IgD-negative memory B cell (primary cell): ENCODE data around the gene ZNRF3. TPM values are rescaled to one million over a fixed set of nuclear protein-coding genes. Genes with fewer than 3 reads are reported as not detected.
"Not testable (repeated sequence)": the region's sequence is repeated elsewhere in the genome, so short reads cannot be mapped to it uniquely, and the experiment has no call there.

ENCODE experiments used
- H3K27ac Mint-ChIP-seq, 3 donors: one replicate each; pipeline ENCODE4 v1.8.0; 2020 to 2022; ENCODE audit warnings: mild to moderate bottlenecking in 3 of 3, mixed read lengths in 3 of 3, moderate library complexity in 1 of 3
- H3K27me3 Mint-ChIP-seq: one replicate; pipeline ENCODE4 v1.8.0; 2021; ENCODE audit warnings: mixed read lengths
- H3K36me3 Mint-ChIP-seq: one replicate; pipeline ENCODE4 v1.8.0; 2020; ENCODE audit warnings: mild to moderate bottlenecking, mixed read lengths
- H3K4me1 Mint-ChIP-seq, 3 donors: one replicate each; pipeline ENCODE4 v1.8.0; 2020 to 2022; ENCODE audit warnings: mixed read lengths in 3 of 3, mild to moderate bottlenecking in 1 of 3
- H3K4me3 Mint-ChIP-seq, 4 donors: one replicate each; pipeline ENCODE4 v1.8.0; 2020 to 2022; ENCODE audit warnings: mild to moderate bottlenecking in 4 of 4, mixed read lengths in 4 of 4, moderate library complexity in 3 of 4
- H3K9me3 Mint-ChIP-seq, 3 donors: one replicate each; pipeline ENCODE4 v1.8.0; 2020 to 2021; ENCODE audit warnings: mixed read lengths in 3 of 3, mild to moderate bottlenecking in 1 of 3
- polyA plus RNA-seq: library from polyadenylated mRNA; unstranded; fragments of 300-500 nt; fragmentation: Illumina TruSeq; gene quantifications from one replicate; pipeline ENCODE4 v1.2.3, GENCODE V29; 2021

Gene ZNRF3
- polyA plus RNA-seq, 1 donor from 2014 or later = 0.16 TPM

GRCh38 chr22:28942801-28943500 is 59.6 kb downstream of the ZNRF3 start:
- H3K36me3 Mint-ChIP-seq = peaks cover 10% of the 10 kb centered on the region
- peaks cover 11% of the 10 kb centered on the region for H3K27me3 Mint-ChIP-seq
- peaks cover 10 to 20% (median 11%) of the 10 kb centered on the region in 3 donors for H3K9me3 Mint-ChIP-seq
- H3K27ac Mint-ChIP-seq = no peak overlapping the region
- peaks cover 0 to 3% (median 0%) of the 10 kb centered on the region in 3 donors for H3K4me1 Mint-ChIP-seq
- no peak overlapping the region for H3K4me3 Mint-ChIP-seq

GRCh38 chr22:28943501-28943879 is 60.1 kb downstream of the ZNRF3 start:
- Mint-ChIP-seq H3K4me1 (peaks cover 0 to 3% (median 0%) of the 10 kb centered on the region in 3 donors), H3K36me3 (peaks cover 10% of the 10 kb centered on the region), H3K27me3 (peaks cover 11% of the 10 kb centered on the region), H3K9me3 (peaks cover 10 to 20% (median 12%) of the 10 kb centered on the region in 3 donors), H3K4me3 (no peak overlapping the region), H3K27ac (no peak overlapping the region)

GRCh38 chr22:28947125-28947524 is 63.8 kb downstream of the ZNRF3 start:
- H3K36me3 Mint-ChIP-seq = peaks cover 12% of the 10 kb centered on the region
- peaks cover 14% of the 10 kb centered on the region for H3K27me3 Mint-ChIP-seq
- H3K9me3 Mint-ChIP-seq = peaks cover 10 to 20% (median 12%) of the 10 kb centered on the region in 3 donors
- H3K4me3 Mint-ChIP-seq = no peak overlapping the region
- H3K27ac Mint-ChIP-seq = no peak overlapping the region
- peaks cover 2 to 13% (median 8%) of the 10 kb centered on the region in 3 donors for H3K4me1 Mint-ChIP-seq

GRCh38 chr22:28948424-28948823 is 65.1 kb downstream of the ZNRF3 start:
- Mint-ChIP-seq H3K27me3 (peaks cover 17% of the 10 kb centered on the region), H3K4me1 (peaks cover 2 to 11% (median 8%) of the 10 kb centered on the region in 3 donors), H3K4me3 (no peak overlapping the region), H3K27ac (no peak overlapping the region), H3K9me3 (peaks cover 10 to 20% (median 12%) of the 10 kb centered on the region in 3 donors), H3K36me3 (peaks cover 12% of the 10 kb centered on the region)

GRCh38 chr22:28948860-28949551 is 65.6 kb downstream of the ZNRF3 start:
- not testable (repeated sequence) for H3K4me3 Mint-ChIP-seq, H3K27ac Mint-ChIP-seq
- peaks cover 17% of the 10 kb centered on the region for H3K27me3 Mint-ChIP-seq
- H3K36me3 Mint-ChIP-seq = peaks cover 12% of the 10 kb centered on the region
- H3K9me3 Mint-ChIP-seq = peaks cover 10 to 20% (median 12%) of the 10 kb centered on the region in 3 donors
- H3K4me1 Mint-ChIP-seq = peaks cover 2 to 11% (median 8%) of the 10 kb centered on the region in 3 donors

- peaks cover 15% of the 10 kb centered on the region for H3K27me3 Mint-ChIP-seq
- H3K4me3 Mint-ChIP-seq = no peak overlapping the region
- H3K4me1 Mint-ChIP-seq = peaks cover 2 to 11% (median 8%) of the 10 kb centered on the region in 3 donors
- no peak overlapping the region for H3K27ac Mint-ChIP-seq
- H3K36me3 Mint-ChIP-seq = peaks cover 12% of the 10 kb centered on the region
- peaks cover 10 to 20% (median 12%) of the 10 kb centered on the region in 3 donors for H3K9me3 Mint-ChIP-seq
These were observed 66.4 kb downstream of the ZNRF3 start for GRCh38 chr22:28949788-28950187.

GRCh38 chr22:28950617-28951411 is 67.4 kb downstream of the ZNRF3 start:
- peaks cover 10 to 18% (median 12%) of the 10 kb centered on the region in 3 donors for H3K9me3 Mint-ChIP-seq
- H3K36me3 Mint-ChIP-seq = peaks cover 8% of the 10 kb centered on the region
- H3K27ac Mint-ChIP-seq = no peak overlapping the region
- peaks cover 20% of the 10 kb centered on the region for H3K27me3 Mint-ChIP-seq
- H3K4me1 Mint-ChIP-seq = peaks cover 4 to 14% (median 10%) of the 10 kb centered on the region in 3 donors
- H3K4me3 Mint-ChIP-seq = peak overlapping the region in 1 of 4 donors; percentile 19

- Mint-ChIP-seq H3K27ac (no peak overlapping the region), H3K9me3 (peaks cover 8 to 11% (median 10%) of the 10 kb centered on the region in 3 donors), H3K27me3 (peaks cover 18% of the 10 kb centered on the region), H3K36me3 (peaks cover 6% of the 10 kb centered on the region), H3K4me3 (no peak overlapping the region), H3K4me1 (peaks cover 7 to 21% (median 13%) of the 10 kb centered on the region in 3 donors)
These were observed 68.2 kb downstream of the ZNRF3 start for GRCh38 chr22:28951530-28951929.

- H3K4me3 Mint-ChIP-seq = no peak overlapping the region
- peaks cover 16% of the 10 kb centered on the region for H3K27me3 Mint-ChIP-seq
- H3K4me1 Mint-ChIP-seq = peaks cover 7 to 21% (median 13%) of the 10 kb centered on the region in 3 donors
- H3K27ac Mint-ChIP-seq = no peak overlapping the region
- peaks cover 3 to 6% (median 6%) of the 10 kb centered on the region in 3 donors for H3K9me3 Mint-ChIP-seq
- peaks cover 4% of the 10 kb centered on the region for H3K36me3 Mint-ChIP-seq
These were observed 68.7 kb downstream of the ZNRF3 start for GRCh38 chr22:28951969-28952521.

GRCh38 chr22:28952857-28953256 is 69.5 kb downstream of the ZNRF3 start:
- Mint-ChIP-seq H3K27me3 (peaks cover 18% of the 10 kb centered on the region), H3K4me3 (no peak overlapping the region), H3K4me1 (peaks cover 7 to 21% (median 13%) of the 10 kb centered on the region in 3 donors), H3K9me3 (peaks cover 0 to 2% (median 0%) of the 10 kb centered on the region in 3 donors), H3K27ac (no peak overlapping the region), H3K36me3 (peaks cover 4% of the 10 kb centered on the region)

- Mint-ChIP-seq H3K4me1 (peaks cover 7 to 21% (median 13%) of the 10 kb centered on the region in 3 donors), H3K9me3 (peaks cover 0 to 1% (median 0%) of the 10 kb centered on the region in 3 donors), H3K27ac (no peak overlapping the region), H3K27me3 (peaks cover 21% of the 10 kb centered on the region), H3K36me3 (peaks cover 4% of the 10 kb centered on the region), H3K4me3 (no peak overlapping the region)
These were observed 70.0 kb downstream of the ZNRF3 start for GRCh38 chr22:28953403-28953802.

GRCh38 chr22:28953976-28954880 is 70.9 kb downstream of the ZNRF3 start:
- no peak overlapping the region for H3K27ac Mint-ChIP-seq
- H3K4me3 Mint-ChIP-seq = no peak overlapping the region
- no peaks in the 10 kb centered on the region for H3K9me3 Mint-ChIP-seq
- peaks cover 7 to 21% (median 13%) of the 10 kb centered on the region in 3 donors for H3K4me1 Mint-ChIP-seq
- peaks cover 4% of the 10 kb centered on the region for H3K36me3 Mint-ChIP-seq
- H3K27me3 Mint-ChIP-seq = peaks cover 28% of the 10 kb centered on the region

GRCh38 chr22:28955817-28956216 is 72.4 kb downstream of the ZNRF3 start:
- Mint-ChIP-seq H3K4me3 (peak overlapping the region in 2 of 4 donors; percentile 40 to 65), H3K4me1 (peaks cover 5 to 11% (median 7%) of the 10 kb centered on the region in 3 donors), H3K27ac (no peak overlapping the region), H3K27me3 (peaks cover 32% of the 10 kb centered on the region), H3K36me3 (peaks cover 3% of the 10 kb centered on the region), H3K9me3 (no peaks in the 10 kb centered on the region)
